Measurements from ENCODE around the gene FKRP. TPM values are rescaled to one million over a fixed set of nuclear protein-coding genes. Genes with fewer than 3 reads are reported as not detected.
"Not testable (repeated sequence)": the region's sequence is repeated elsewhere in the genome, so short reads cannot be mapped to it uniquely, and the experiment has no call there.

FKRP gene
- total RNA-seq, 1 donor from 2014 or later, result 14.2 TPM

GRCh38 chr19:46704379-46705076, 41.3 kb upstream of the FKRP start:
- H3K27me3 ChIP-seq, result no peaks in the 10 kb centered on the region
- peak; percentile 95 for ATAC-seq
- no peaks in the 10 kb centered on the region for H3K9me3 ChIP-seq
- peak; percentile 98 for TF ChIP-seq CTCF (IDR thresholded peaks at IDR 0.05)
- intact Hi-C loops (cut with DNase I), result no loop called here
- H3K36me3 ChIP-seq, result peaks cover 64% of the 10 kb centered on the region
- H3K27ac ChIP-seq, result no peak overlapping the region
- H3K4me3 ChIP-seq, result no peak overlapping the region
- peak; percentile 90 for DNase-seq
- no peaks in the 10 kb centered on the region for H3K4me1 ChIP-seq

GRCh38 chr19:46710687-46711086, 35.2 kb upstream of the FKRP start:
- Histone ChIP-seq H3K27me3 (no peaks in the 10 kb centered on the region), H3K4me1 (peaks cover 15% of the 10 kb centered on the region), H3K9me3 (no peaks in the 10 kb centered on the region), H3K36me3 (peaks cover 39% of the 10 kb centered on the region), H3K27ac (no peak overlapping the region), H3K4me3 (no peak overlapping the region)
- no peak for DNase-seq
- no peak for ATAC-seq
- no peak for TF ChIP-seq CTCF (IDR thresholded peaks at IDR 0.05)
- intact Hi-C loops (cut with DNase I), result no loop called here

GRCh38 chr19:46712768-46713338, 33.0 kb upstream of the FKRP start:
- peaks cover 23% of the 10 kb centered on the region for H3K4me1 ChIP-seq
- peaks cover 29% of the 10 kb centered on the region for H3K36me3 ChIP-seq
- intact Hi-C loops (cut with DNase I); H3K9me3 ChIP-seq; DNase-seq; ATAC-seq; H3K27me3 ChIP-seq: not testable (repeated sequence)
- H3K27ac ChIP-seq, result peak overlapping the region; percentile 86
- H3K4me3 ChIP-seq, result peak overlapping the region; percentile 87

- H3K27ac ChIP-seq, result peak overlapping the region; percentile 86
- DNase-seq (peak; percentile 96), ATAC-seq (peak; percentile 80)
- H3K9me3 ChIP-seq, result no peaks in the 10 kb centered on the region
- peaks cover 21% of the 10 kb centered on the region for H3K36me3 ChIP-seq
- H3K4me1 ChIP-seq, result peaks cover 34% of the 10 kb centered on the region
- H3K4me3 ChIP-seq, result peak overlapping the region; percentile 87
- no peak for TF ChIP-seq CTCF (IDR thresholded peaks at IDR 0.05)
- no peaks in the 10 kb centered on the region for H3K27me3 ChIP-seq
- intact Hi-C loops (cut with DNase I), result no loop called here
Measured at GRCh38 chr19:46713781-46714443, 31.9 kb upstream of the FKRP start.

- Histone ChIP-seq H3K27me3 (no peaks in the 10 kb centered on the region), H3K4me3 (peak overlapping the region; percentile 87), H3K36me3 (peaks cover 15% of the 10 kb centered on the region), H3K9me3 (no peaks in the 10 kb centered on the region), H3K4me1 (peaks cover 35% of the 10 kb centered on the region), H3K27ac (peak overlapping the region; percentile 86)
- intact Hi-C loops (cut with DNase I), result no loop called here
- DNase-seq (no peak), ATAC-seq (peak; percentile 10)
- no peak for TF ChIP-seq CTCF (IDR thresholded peaks at IDR 0.05)
Measured at GRCh38 chr19:46714444-46715106, 31.3 kb upstream of the FKRP start.

- TF ChIP-seq CTCF (IDR thresholded peaks at IDR 0.05), result no peak
- peak overlapping the region; percentile 87 for H3K4me3 ChIP-seq
- intact Hi-C loops (cut with DNase I), result no loop called here
- no peaks in the 10 kb centered on the region for H3K27me3 ChIP-seq
- H3K27ac ChIP-seq, result peak overlapping the region; percentile 86
- H3K36me3 ChIP-seq, result peaks cover 13% of the 10 kb centered on the region
- no peaks in the 10 kb centered on the region for H3K9me3 ChIP-seq
- DNase-seq (no peak), ATAC-seq (no peak)
- peaks cover 35% of the 10 kb centered on the region for H3K4me1 ChIP-seq
Measured at GRCh38 chr19:46715620-46715974, 30.3 kb upstream of the FKRP start.

All from upper lobe of right lung (tissue), 1 donor.